Measurements from ENCODE around the gene NKX2-1.
"Not testable (repeated sequence)": the region's sequence is repeated elsewhere in the genome, so short reads cannot be mapped to it uniquely, and the experiment has no call there.

The NKX2-1 gene

GRCh38 chr14:36519431-36520321, at the start of gene NKX2-1:
TSS of gene NKX2-1 (minus strand) at chr14:36520232. CDS start at chr14:36520129, 103 bp downstream.
- Histone ChIP-seq H3K36me3 (ENCODE audit: control insufficient read depth in 1 of 2, insufficient read depth in 2 of 2, low read length in 2 of 2) (no peaks in the 10 kb centered on the region), H3K27me3 (ENCODE audit: control insufficient read depth in 1 of 2, insufficient read depth in 2 of 2, low read length in 2 of 2) (peaks cover 81 to 82% of the 10 kb centered on the region in 2 donors), H3K4me1 (ENCODE audit: control insufficient read depth in 1 of 2, insufficient read depth in 2 of 2, low read length in 2 of 2) (peaks cover 8% of the 10 kb centered on the region in 2 donors), H3K9ac (ENCODE audit: low read depth in 1 of 2, low read length in 2 of 2) (no peak within 1 kb of the TSS), H3K9me3 (ENCODE audit: control insufficient read depth in 1 of 2, low read length in 2 of 2) (no peaks in the 10 kb centered on the region), H3K27ac (ENCODE audit: low read depth, low read length) (no peak within 1 kb of the TSS), H3K4me3 (ENCODE audit: low read depth in 1 of 2, low read length in 2 of 2) (peak within 1 kb of the TSS; percentile 21 to 29)

DNA sequence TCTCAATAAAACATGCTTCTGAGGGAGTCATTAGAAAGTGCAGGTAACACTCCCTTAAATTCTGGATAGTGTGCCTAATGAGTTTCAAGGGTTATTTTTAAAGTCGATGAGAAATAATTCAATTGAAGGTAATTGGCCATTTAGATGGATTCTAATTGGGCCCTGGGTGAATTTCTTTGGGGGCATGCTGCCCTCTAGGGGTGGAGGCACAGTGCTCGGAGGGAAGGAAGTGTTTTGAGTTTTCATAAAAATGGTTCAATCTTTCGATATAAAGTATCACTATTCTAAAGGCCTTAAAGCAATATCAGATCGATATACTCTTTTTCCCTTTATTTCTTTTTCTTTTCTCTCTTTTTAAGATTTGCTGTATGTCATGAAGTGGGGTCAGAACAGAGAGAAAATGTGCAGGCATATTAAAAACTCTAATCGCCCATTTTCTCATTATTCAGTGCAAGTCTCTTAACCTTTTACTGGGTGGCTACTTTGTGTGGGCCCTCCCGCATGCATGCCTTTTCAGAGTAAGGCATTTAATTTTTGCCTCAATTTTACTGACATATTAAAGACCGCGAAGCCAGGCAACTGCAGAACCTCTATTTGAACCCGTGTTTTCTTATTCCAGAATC, 36.9 kb upstream of the NKX2-1 start:
- Histone ChIP-seq H3K27ac (ENCODE audit: low read depth, low read length) (no peak overlapping the region), H3K9ac (ENCODE audit: low read depth in 1 of 2, low read length in 2 of 2) (no peak overlapping the region)

DNA sequence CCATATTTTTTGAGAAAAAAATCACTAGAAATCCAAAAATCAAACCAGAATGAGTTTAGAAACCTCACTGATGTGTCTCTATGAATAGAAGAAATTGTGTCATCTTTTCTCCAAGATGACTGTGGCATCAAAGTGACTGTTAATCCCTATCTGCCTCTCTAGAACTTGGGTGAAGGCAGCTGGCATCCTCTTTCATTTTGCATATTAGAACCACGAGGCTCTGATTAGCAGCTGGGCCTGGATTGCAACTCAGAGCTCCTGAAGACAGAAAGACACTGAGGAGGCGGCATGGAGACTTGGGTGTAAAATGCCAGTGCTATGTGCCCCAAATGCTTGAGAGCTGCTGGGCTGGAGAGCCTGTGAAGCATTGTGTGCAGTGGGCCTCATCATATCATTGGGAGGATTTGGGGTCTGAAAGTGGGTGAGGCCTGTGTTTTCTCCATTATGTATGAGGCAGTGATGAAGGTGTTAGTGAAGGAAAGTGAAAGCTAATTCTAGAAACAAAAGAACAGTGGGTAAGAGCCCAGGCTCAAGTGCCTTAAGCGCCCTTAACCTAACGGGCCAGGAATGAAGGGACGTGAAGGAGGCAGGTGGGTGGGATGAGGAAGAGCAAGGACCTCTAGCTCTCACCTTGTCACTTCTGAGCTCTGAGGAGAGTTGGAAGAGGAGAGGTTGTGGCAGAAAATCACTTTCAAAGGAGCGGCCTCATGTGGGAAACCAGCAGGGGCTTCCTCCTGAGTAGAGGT, 36.1 kb upstream of the NKX2-1 start:
- H3K27ac ChIP-seq (ENCODE audit: low read depth, low read length), result no peak overlapping the region
- H3K9me3 ChIP-seq (ENCODE audit: control insufficient read depth in 1 of 2, low read length in 2 of 2), result no peaks in the 10 kb centered on the region
- H3K9ac ChIP-seq (ENCODE audit: low read depth in 1 of 2, low read length in 2 of 2), result no peak overlapping the region
- no peaks in the 10 kb centered on the region for H3K36me3 ChIP-seq (ENCODE audit: control insufficient read depth in 1 of 2, insufficient read depth in 2 of 2, low read length in 2 of 2)
- H3K27me3 ChIP-seq (ENCODE audit: control insufficient read depth in 1 of 2, insufficient read depth in 2 of 2, low read length in 2 of 2), result peaks cover 3 to 4% of the 10 kb centered on the region in 2 donors
- no peak overlapping the region for H3K4me3 ChIP-seq (ENCODE audit: low read depth in 1 of 2, low read length in 2 of 2)
- H3K4me1 ChIP-seq (ENCODE audit: control insufficient read depth in 1 of 2, insufficient read depth in 2 of 2, low read length in 2 of 2), result no peaks in the 10 kb centered on the region

More for the DNA sequence above, 36.9 kb upstream of the NKX2-1 start:
- H3K9me3 ChIP-seq (ENCODE audit: control insufficient read depth in 1 of 2, low read length in 2 of 2), result no peaks in the 10 kb centered on the region
- H3K36me3 ChIP-seq (ENCODE audit: control insufficient read depth in 1 of 2, insufficient read depth in 2 of 2, low read length in 2 of 2), result no peaks in the 10 kb centered on the region
- peaks cover 3 to 4% of the 10 kb centered on the region in 2 donors for H3K27me3 ChIP-seq (ENCODE audit: control insufficient read depth in 1 of 2, insufficient read depth in 2 of 2, low read length in 2 of 2)
- H3K4me3 ChIP-seq (ENCODE audit: low read depth in 1 of 2, low read length in 2 of 2), result no peak overlapping the region
- H3K4me1 ChIP-seq (ENCODE audit: control insufficient read depth in 1 of 2, insufficient read depth in 2 of 2, low read length in 2 of 2), result no peaks in the 10 kb centered on the region

- H3K36me3 ChIP-seq (ENCODE audit: control insufficient read depth in 1 of 2, insufficient read depth in 2 of 2, low read length in 2 of 2), result no peaks in the 10 kb centered on the region
These were observed 33.7 kb upstream of the NKX2-1 start for GRCh38 chr14:36553656-36554260.

GRCh38 chr14:36550899-36551298, 30.9 kb upstream of the NKX2-1 start:
- peaks cover 3 to 4% of the 10 kb centered on the region in 2 donors for H3K27me3 ChIP-seq (ENCODE audit: control insufficient read depth in 1 of 2, insufficient read depth in 2 of 2, low read length in 2 of 2)
- no peak overlapping the region for H3K27ac ChIP-seq (ENCODE audit: low read depth, low read length)
- H3K9ac ChIP-seq (ENCODE audit: low read depth in 1 of 2, low read length in 2 of 2), result no peak overlapping the region
- H3K9me3 ChIP-seq (ENCODE audit: control insufficient read depth in 1 of 2, low read length in 2 of 2), result no peaks in the 10 kb centered on the region
- H3K4me3 ChIP-seq (ENCODE audit: low read depth in 1 of 2, low read length in 2 of 2), result no peak overlapping the region
- no peaks in the 10 kb centered on the region for H3K4me1 ChIP-seq (ENCODE audit: control insufficient read depth in 1 of 2, insufficient read depth in 2 of 2, low read length in 2 of 2)
- no peaks in the 10 kb centered on the region for H3K36me3 ChIP-seq (ENCODE audit: control insufficient read depth in 1 of 2, insufficient read depth in 2 of 2, low read length in 2 of 2)

More at GRCh38 chr14:36553656-36554260, 33.7 kb upstream of the NKX2-1 start:
- Histone ChIP-seq H3K9me3 (ENCODE audit: control insufficient read depth in 1 of 2, low read length in 2 of 2) (no peaks in the 10 kb centered on the region), H3K27ac (ENCODE audit: low read depth, low read length) (no peak overlapping the region), H3K4me3 (ENCODE audit: low read depth in 1 of 2, low read length in 2 of 2) (no peak overlapping the region), H3K4me1 (ENCODE audit: control insufficient read depth in 1 of 2, insufficient read depth in 2 of 2, low read length in 2 of 2) (no peaks in the 10 kb centered on the region), H3K27me3 (ENCODE audit: control insufficient read depth in 1 of 2, insufficient read depth in 2 of 2, low read length in 2 of 2) (peaks cover 3 to 4% of the 10 kb centered on the region in 2 donors), H3K9ac (ENCODE audit: low read depth in 1 of 2, low read length in 2 of 2) (no peak overlapping the region)

- not testable (repeated sequence) for H3K9me3 ChIP-seq (ENCODE audit: control insufficient read depth in 1 of 2, low read length in 2 of 2)
These were observed 24.2 kb upstream of the NKX2-1 start for GRCh38 chr14:36544280-36544679.

GRCh38 chr14:36538051-36538450, 18.0 kb upstream of the NKX2-1 start:
- Histone ChIP-seq H3K4me3 (ENCODE audit: low read depth in 1 of 2, low read length in 2 of 2) (no peak overlapping the region), H3K9ac (ENCODE audit: low read depth in 1 of 2, low read length in 2 of 2) (no peak overlapping the region), H3K4me1 (ENCODE audit: control insufficient read depth in 1 of 2, insufficient read depth in 2 of 2, low read length in 2 of 2) (no peaks in the 10 kb centered on the region), H3K9me3 (ENCODE audit: control insufficient read depth in 1 of 2, low read length in 2 of 2) (no peaks in the 10 kb centered on the region), H3K36me3 (ENCODE audit: control insufficient read depth in 1 of 2, insufficient read depth in 2 of 2, low read length in 2 of 2) (no peaks in the 10 kb centered on the region), H3K27me3 (ENCODE audit: control insufficient read depth in 1 of 2, insufficient read depth in 2 of 2, low read length in 2 of 2) (peaks cover 0 to 4% of the 10 kb centered on the region in 2 donors), H3K27ac (ENCODE audit: low read depth, low read length) (no peak overlapping the region)

More at GRCh38 chr14:36544280-36544679, 24.2 kb upstream of the NKX2-1 start:
- H3K36me3 ChIP-seq (ENCODE audit: control insufficient read depth in 1 of 2, insufficient read depth in 2 of 2, low read length in 2 of 2); H3K27ac ChIP-seq (ENCODE audit: low read depth, low read length); H3K9ac ChIP-seq (ENCODE audit: low read depth in 1 of 2, low read length in 2 of 2); H3K4me3 ChIP-seq (ENCODE audit: low read depth in 1 of 2, low read length in 2 of 2); H3K4me1 ChIP-seq (ENCODE audit: control insufficient read depth in 1 of 2, insufficient read depth in 2 of 2, low read length in 2 of 2); H3K27me3 ChIP-seq (ENCODE audit: control insufficient read depth in 1 of 2, insufficient read depth in 2 of 2, low read length in 2 of 2): not testable (repeated sequence)

- Histone ChIP-seq H3K27me3 (ENCODE audit: control insufficient read depth in 1 of 2, insufficient read depth in 2 of 2, low read length in 2 of 2) (peaks cover 33 to 41% of the 10 kb centered on the region in 2 donors), H3K27ac (ENCODE audit: low read depth, low read length) (no peak overlapping the region), H3K4me3 (ENCODE audit: low read depth in 1 of 2, low read length in 2 of 2) (no peak overlapping the region), H3K9me3 (ENCODE audit: control insufficient read depth in 1 of 2, low read length in 2 of 2) (no peaks in the 10 kb centered on the region), H3K4me1 (ENCODE audit: control insufficient read depth in 1 of 2, insufficient read depth in 2 of 2, low read length in 2 of 2) (no peaks in the 10 kb centered on the region), H3K36me3 (ENCODE audit: control insufficient read depth in 1 of 2, insufficient read depth in 2 of 2, low read length in 2 of 2) (no peaks in the 10 kb centered on the region), H3K9ac (ENCODE audit: low read depth in 1 of 2, low read length in 2 of 2) (no peak overlapping the region)
These were observed 9.0 kb upstream of the NKX2-1 start for GRCh38 chr14:36529062-36529461.

- no peak overlapping the region for H3K27ac ChIP-seq (ENCODE audit: low read depth, low read length)
- H3K27me3 ChIP-seq (ENCODE audit: control insufficient read depth in 1 of 2, insufficient read depth in 2 of 2, low read length in 2 of 2), result peaks cover 65 to 67% of the 10 kb centered on the region in 2 donors
- H3K4me3 ChIP-seq (ENCODE audit: low read depth in 1 of 2, low read length in 2 of 2), result no peak overlapping the region
- no peaks in the 10 kb centered on the region for H3K9me3 ChIP-seq (ENCODE audit: control insufficient read depth in 1 of 2, low read length in 2 of 2)
- no peaks in the 10 kb centered on the region for H3K36me3 ChIP-seq (ENCODE audit: control insufficient read depth in 1 of 2, insufficient read depth in 2 of 2, low read length in 2 of 2)
- H3K4me1 ChIP-seq (ENCODE audit: control insufficient read depth in 1 of 2, insufficient read depth in 2 of 2, low read length in 2 of 2), result peaks cover 0 to 5% of the 10 kb centered on the region in 2 donors
- no peak overlapping the region for H3K9ac ChIP-seq (ENCODE audit: low read depth in 1 of 2, low read length in 2 of 2)
These were observed 5.7 kb upstream of the NKX2-1 start for GRCh38 chr14:36525746-36526099.

Data from duodenal mucosa (tissue), 2 donors.